CD4-positive, alpha-beta T cell treated with Interleukin-2 at 100 ng/mL for 4 hours (primary cell): ENCODE results near the gene MAPKAP1.
"Not testable (repeated sequence)": the region's sequence is repeated elsewhere in the genome, so short reads cannot be mapped to it uniquely, and the experiment has no call there.

ENCODE experiments used
- DNase-seq: peaks from one replicate; pipeline ENCODE4 v3.0.0-alpha.2; 2020; ENCODE audit warnings: low spot score

The MAPKAP1 gene

GRCh38 chr9:125603478-125604021 is 103.5 kb downstream of the MAPKAP1 start:
- no peak for DNase-seq

- no peak for DNase-seq
Observed at GRCh38 chr9:125601961-125602360, 105.0 kb downstream of the MAPKAP1 start.

- DNase-seq, result no peak
Observed at GRCh38 chr9:125600194-125600593, 106.8 kb downstream of the MAPKAP1 start.

- DNase-seq, result no peak
Observed at GRCh38 chr9:125594223-125594610, 112.8 kb downstream of the MAPKAP1 start.

- DNase-seq, result no peak
Observed at GRCh38 chr9:125593581-125594222, 113.3 kb downstream of the MAPKAP1 start.

GRCh38 chr9:125591888-125592287 is 115.1 kb downstream of the MAPKAP1 start:
- DNase-seq, result no peak

- no peak for DNase-seq
Observed at GRCh38 chr9:125591245-125591644, 115.8 kb downstream of the MAPKAP1 start.

GRCh38 chr9:125589287-125589686 is 117.7 kb downstream of the MAPKAP1 start:
- DNase-seq, result no peak

- no peak for DNase-seq
Observed at GRCh38 chr9:125587819-125588460, 119.1 kb downstream of the MAPKAP1 start.

GRCh38 chr9:125586172-125586511 is 120.9 kb downstream of the MAPKAP1 start:
- no peak for DNase-seq

- DNase-seq, result no peak
Observed at GRCh38 chr9:125585503-125586171, 121.4 kb downstream of the MAPKAP1 start.

GRCh38 chr9:125580701-125581286 is 126.2 kb downstream of the MAPKAP1 start:
- DNase-seq, result no peak

GRCh38 chr9:125579030-125579932 is 127.7 kb downstream of the MAPKAP1 start:
- DNase-seq, result no peak

GRCh38 chr9:125574126-125574877 is 132.7 kb downstream of the MAPKAP1 start:
- DNase-seq, result no peak

GRCh38 chr9:125572461-125572860 is 134.5 kb downstream of the MAPKAP1 start:
- not testable (repeated sequence) for DNase-seq

GRCh38 chr9:125571824-125572223 is 135.2 kb downstream of the MAPKAP1 start:
- not testable (repeated sequence) for DNase-seq

- DNase-seq, result no peak
Observed at GRCh38 chr9:125570246-125570645, 136.8 kb downstream of the MAPKAP1 start.

GRCh38 chr9:125568621-125569020 is 138.4 kb downstream of the MAPKAP1 start:
- DNase-seq, result no peak

GRCh38 chr9:125566051-125566450 is 141.0 kb downstream of the MAPKAP1 start:
- DNase-seq, result not testable (repeated sequence)

GRCh38 chr9:125565126-125565525 is 141.9 kb downstream of the MAPKAP1 start:
- no peak for DNase-seq

GRCh38 chr9:125564631-125565030 is 142.4 kb downstream of the MAPKAP1 start:
- no peak for DNase-seq
